Measurements from ENCODE around the gene PLXNA3.

PLXNA3 gene

DNA sequence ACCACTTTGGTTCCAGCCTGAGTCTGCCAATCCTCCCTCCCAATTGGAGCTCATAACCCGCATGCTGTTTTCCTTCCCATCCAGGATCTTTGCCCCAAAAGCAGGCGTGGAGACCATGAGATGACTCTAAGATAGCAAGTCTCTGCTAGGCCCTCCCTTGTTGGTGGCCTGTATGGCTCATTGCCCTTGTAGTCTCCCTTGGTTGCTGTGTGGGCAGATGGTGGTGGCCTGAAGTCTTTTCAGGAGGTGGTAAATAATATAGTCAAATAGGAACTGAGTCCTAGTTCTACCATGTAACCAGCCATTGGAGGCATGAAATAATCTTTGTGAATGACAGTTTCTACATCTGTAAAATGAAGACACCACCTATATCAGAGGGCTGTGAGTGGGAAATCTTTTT lies 28.4 kb upstream of the PLXNA3 start:
- Mint-ChIP-seq H3K27ac (no peak overlapping the region), H3K27me3 (no peaks in the 10 kb centered on the region), H3K4me3 (peak overlapping the region; percentile 88), H3K36me3 (no peaks in the 10 kb centered on the region), H3K9me3 (no peaks in the 10 kb centered on the region), H3K4me1 (peaks cover 12% of the 10 kb centered on the region)
- ATAC-seq (ENCODE audit: low read depth): no peak
- no peak for DNase-seq (ENCODE audit: low spot score in 2 of 2)

DNA sequence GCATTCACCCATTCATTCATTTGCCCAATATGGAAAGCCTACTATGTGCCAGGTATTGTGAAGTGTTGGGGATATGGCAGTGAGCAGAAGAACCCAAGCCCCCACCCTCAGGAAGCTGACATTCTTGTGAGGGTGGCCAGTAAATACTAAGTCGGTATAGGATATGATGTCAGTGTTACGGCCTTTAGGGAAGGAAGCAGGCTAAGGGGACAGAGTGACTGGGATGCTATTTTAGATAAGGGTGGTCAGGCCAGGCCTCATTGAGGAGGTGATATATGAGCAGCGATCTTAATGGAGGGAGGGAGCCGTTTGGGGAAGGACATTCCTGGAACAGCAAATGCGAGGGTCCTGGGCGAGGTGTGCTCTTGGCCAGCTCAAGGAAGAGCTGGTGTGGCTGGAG lies 27.6 kb upstream of the PLXNA3 start:
- H3K9me3 Mint-ChIP-seq: no peaks in the 10 kb centered on the region
- no peak for ATAC-seq (ENCODE audit: low read depth)
- no peaks in the 10 kb centered on the region for H3K27me3 Mint-ChIP-seq
- H3K4me3 Mint-ChIP-seq: no peak overlapping the region
- peaks cover 12% of the 10 kb centered on the region for H3K4me1 Mint-ChIP-seq
- DNase-seq (ENCODE audit: low spot score in 2 of 2): no peak
- no peaks in the 10 kb centered on the region for H3K36me3 Mint-ChIP-seq
- H3K27ac Mint-ChIP-seq: peak overlapping the region; percentile 75

DNA sequence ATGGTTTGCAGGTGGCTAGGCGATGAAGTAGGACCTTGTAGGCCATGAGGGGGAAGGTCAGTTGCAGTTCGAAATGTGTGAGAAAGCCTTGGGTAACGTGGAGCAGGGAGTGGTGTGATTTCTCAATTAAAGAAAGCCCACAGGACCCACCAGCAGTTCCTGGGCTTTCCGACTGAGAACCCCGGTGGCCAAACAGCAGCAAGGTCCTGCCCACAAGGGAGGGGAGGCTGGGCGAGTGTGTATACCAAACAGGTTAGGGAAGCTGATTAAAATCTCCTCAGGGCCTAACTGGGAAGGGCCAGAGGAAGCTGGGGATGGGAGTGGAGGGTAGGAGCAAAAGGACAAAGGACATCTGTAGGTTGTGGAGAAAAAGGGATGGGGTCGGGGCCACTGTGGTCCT lies 27.2 kb upstream of the PLXNA3 start:
- Mint-ChIP-seq H3K27me3 (no peaks in the 10 kb centered on the region), H3K4me1 (peaks cover 12% of the 10 kb centered on the region), H3K4me3 (no peak overlapping the region), H3K27ac (peak overlapping the region; percentile 75), H3K36me3 (no peaks in the 10 kb centered on the region), H3K9me3 (no peaks in the 10 kb centered on the region)
- no peak for ATAC-seq (ENCODE audit: low read depth)
- no peak for DNase-seq (ENCODE audit: low spot score in 2 of 2)

DNA sequence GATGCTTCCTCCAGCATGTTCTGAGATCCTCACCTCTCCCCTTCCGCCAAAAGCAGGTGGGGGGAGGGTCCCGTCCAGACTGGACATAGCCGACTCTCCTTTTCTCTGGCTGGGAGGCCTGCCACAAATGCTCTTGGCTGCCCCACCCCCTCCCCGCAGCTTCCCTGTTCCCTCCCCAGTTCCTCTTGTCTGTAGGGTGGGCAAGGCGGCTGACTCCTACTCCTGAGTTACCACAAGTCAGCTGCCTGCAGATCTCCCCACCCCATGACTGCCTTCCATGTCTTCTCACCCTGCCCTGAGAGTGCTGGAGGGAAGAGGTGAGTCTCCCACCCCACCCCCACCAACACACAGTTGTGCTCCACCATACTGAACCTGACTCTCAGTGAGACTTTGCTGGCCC lies 26.7 kb upstream of the PLXNA3 start:
- H3K36me3 Mint-ChIP-seq: no peaks in the 10 kb centered on the region
- no peaks in the 10 kb centered on the region for H3K9me3 Mint-ChIP-seq
- no peak for ATAC-seq (ENCODE audit: low read depth)
- no peak for DNase-seq (ENCODE audit: low spot score in 2 of 2)
- H3K4me3 Mint-ChIP-seq: no peak overlapping the region
- H3K4me1 Mint-ChIP-seq: peaks cover 12% of the 10 kb centered on the region
- H3K27me3 Mint-ChIP-seq: no peaks in the 10 kb centered on the region
- H3K27ac Mint-ChIP-seq: no peak overlapping the region

DNA sequence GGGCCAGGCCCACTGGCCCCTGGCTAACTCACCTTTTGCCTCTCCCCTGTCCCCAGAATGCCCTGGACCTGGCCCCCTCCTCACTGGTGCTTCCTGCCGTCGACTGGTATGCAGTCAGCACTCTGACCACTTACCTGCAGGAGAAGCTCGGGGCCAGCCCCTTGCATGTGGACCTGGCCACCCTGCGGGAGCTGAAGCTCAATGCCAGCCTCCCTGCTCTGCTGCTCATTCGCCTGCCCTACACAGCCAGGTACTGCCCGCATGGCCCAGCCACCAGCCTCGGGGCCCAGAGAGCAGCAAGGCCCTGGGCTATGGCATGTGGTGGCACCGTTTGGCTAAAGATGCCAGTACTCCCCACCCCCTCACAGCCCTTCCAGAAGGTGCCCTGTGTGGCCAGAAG lies 25.9 kb upstream of the PLXNA3 start:
- DNase-seq (ENCODE audit: low spot score in 2 of 2) (no peak), ATAC-seq (ENCODE audit: low read depth) (no peak)
- no peak overlapping the region for H3K4me3 Mint-ChIP-seq
- no peak overlapping the region for H3K27ac Mint-ChIP-seq
- peaks cover 12% of the 10 kb centered on the region for H3K4me1 Mint-ChIP-seq
- no peaks in the 10 kb centered on the region for H3K27me3 Mint-ChIP-seq
- no peaks in the 10 kb centered on the region for H3K36me3 Mint-ChIP-seq
- H3K9me3 Mint-ChIP-seq: no peaks in the 10 kb centered on the region

DNA sequence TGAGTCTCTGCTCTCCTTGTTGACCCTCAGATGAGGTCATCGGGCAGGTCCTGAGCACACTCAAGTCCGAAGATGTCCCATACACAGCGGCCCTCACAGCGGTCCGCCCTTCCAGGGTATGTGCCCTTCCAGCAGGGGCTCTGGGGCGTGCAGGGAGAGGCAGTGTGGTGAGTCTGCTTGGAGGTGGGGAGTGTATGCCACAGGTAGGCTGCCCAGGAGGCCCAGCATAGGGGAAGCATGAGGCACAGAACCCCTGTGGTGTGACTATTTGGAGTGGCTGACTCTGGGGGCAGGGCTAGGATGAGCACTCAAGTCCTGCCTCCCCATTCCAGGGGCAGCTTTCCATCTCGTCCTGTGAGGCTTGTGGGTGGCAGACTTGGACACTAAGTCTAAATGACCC lies 24.5 kb upstream of the PLXNA3 start:
- DNase-seq (ENCODE audit: low spot score in 2 of 2): no peak
- no peaks in the 10 kb centered on the region for H3K27me3 Mint-ChIP-seq
- no peaks in the 10 kb centered on the region for H3K36me3 Mint-ChIP-seq
- H3K27ac Mint-ChIP-seq: no peak overlapping the region
- no peak for ATAC-seq (ENCODE audit: low read depth)
- H3K4me1 Mint-ChIP-seq: peaks cover 16% of the 10 kb centered on the region
- no peak overlapping the region for H3K4me3 Mint-ChIP-seq
- H3K9me3 Mint-ChIP-seq: no peaks in the 10 kb centered on the region

DNA sequence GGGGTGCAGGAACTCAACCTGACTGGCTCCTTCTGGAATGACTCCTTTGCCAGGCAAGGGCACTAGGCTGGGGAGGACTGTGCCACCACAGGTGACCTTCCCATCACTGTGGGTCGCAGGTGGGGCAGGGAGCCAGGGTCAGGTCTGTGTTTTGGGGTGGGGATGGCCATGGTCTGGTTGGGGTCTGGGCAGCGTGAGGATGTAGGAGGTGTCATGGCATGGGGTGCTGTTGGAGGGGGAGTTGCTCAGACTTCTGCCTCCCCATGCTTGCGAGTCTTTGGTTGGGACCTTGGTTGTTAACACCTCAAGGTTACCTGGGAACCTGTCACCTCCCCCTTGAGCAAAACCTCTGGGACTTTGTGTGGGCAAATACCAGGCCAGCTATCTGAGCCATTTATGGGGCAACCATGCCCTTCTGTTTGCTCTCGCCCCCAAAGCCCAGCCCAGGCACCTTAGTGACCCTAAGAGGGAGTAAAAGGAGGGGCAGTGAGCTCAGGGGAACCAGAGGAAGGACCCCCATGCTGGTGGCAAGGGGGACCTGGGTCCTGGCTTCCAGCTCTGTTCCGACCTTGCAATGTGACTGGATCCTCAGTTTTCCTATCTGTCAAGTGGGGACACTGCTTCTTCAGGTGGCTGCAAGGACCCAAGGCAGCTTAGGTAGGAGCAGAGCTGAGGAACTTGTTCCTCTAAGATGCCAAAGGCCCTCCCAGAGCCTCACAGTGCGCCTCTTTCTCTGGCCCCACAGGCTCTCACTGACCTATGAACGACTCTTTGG lies 23.5 kb upstream of the PLXNA3 start:
- no peak for ATAC-seq (ENCODE audit: low read depth)

DNA sequence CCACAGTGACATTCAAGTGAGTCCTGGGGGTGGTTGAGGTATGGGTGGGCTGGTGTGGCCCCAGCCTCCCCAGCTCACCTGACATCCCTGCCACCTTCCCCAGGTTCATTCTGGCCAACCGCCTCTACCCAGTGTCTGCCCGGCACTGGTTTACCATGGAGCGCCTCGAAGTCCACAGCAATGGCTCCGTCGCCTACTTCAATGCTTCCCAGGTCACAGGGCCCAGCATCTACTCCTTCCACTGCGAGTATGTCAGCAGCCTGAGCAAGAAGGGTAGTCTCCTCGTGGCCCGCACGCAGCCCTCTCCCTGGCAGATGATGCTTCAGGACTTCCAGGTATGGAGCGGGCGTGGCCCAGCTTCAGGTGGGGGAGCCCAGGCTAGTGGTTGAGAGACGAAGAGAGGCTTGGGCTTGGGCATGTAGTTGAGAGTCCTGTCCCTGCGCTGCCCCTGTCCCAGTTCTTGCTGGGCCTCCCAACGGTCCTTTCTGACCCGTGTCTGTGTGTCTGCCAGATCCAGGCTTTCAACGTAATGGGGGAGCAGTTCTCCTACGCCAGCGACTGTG lies 22.8 kb upstream of the PLXNA3 start:
- Mint-ChIP-seq H3K27me3 (no peaks in the 10 kb centered on the region), H3K36me3 (no peaks in the 10 kb centered on the region), H3K9me3 (no peaks in the 10 kb centered on the region), H3K4me3 (no peak overlapping the region), H3K4me1 (peaks cover 12% of the 10 kb centered on the region), H3K27ac (peak overlapping the region; percentile 88)
- DNase-seq (ENCODE audit: low spot score in 2 of 2) (no peak), ATAC-seq (ENCODE audit: low read depth) (no peak)

More for the DNA sequence above, 23.5 kb upstream of the PLXNA3 start:
- Mint-ChIP-seq H3K36me3 (no peaks in the 10 kb centered on the region), H3K9me3 (no peaks in the 10 kb centered on the region), H3K4me1 (peaks cover 12% of the 10 kb centered on the region), H3K27me3 (no peaks in the 10 kb centered on the region), H3K4me3 (no peak overlapping the region), H3K27ac (no peak overlapping the region)
- no peak for DNase-seq (ENCODE audit: low spot score in 2 of 2)

DNA sequence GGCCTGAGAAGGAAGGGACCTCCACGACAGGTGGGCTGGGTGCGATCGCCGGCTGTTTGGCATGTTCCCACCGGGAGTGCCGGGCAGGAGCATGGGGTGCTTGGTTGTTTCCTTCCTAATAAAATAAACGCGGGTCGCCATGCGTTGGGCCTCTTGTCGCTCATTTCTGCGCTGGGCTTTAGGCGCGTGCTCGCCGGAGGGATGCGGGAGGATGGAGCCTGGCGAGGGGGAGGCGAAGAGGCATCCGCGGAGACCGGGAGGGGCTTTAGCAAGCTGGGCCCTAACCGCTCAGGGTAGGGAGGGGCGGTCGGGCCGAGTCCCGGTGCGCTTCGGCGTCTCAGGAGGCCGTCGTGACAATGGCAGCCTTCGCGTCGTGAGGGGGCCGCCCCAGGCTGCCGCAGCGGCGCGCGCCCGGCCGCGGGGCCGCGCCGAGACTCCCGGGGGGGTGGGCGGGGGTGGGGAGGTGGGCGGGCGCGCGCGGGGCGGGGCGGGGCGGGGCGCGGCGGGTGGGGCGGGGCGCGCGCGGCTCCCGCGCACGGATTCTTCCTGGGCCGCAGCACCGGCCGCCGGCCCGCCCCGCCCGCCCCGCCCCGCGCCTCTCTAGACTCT lies 21.6 kb upstream of the PLXNA3 start:
- DNase-seq (ENCODE audit: low spot score in 2 of 2) (peak; percentile 21 to 27), ATAC-seq (ENCODE audit: low read depth) (peak; percentile 83)
- peak overlapping the region; percentile 88 for H3K27ac Mint-ChIP-seq
- H3K4me3 Mint-ChIP-seq: peak overlapping the region; percentile 82
- no peaks in the 10 kb centered on the region for H3K27me3 Mint-ChIP-seq
- no peaks in the 10 kb centered on the region for H3K9me3 Mint-ChIP-seq
- H3K36me3 Mint-ChIP-seq: no peaks in the 10 kb centered on the region
- H3K4me1 Mint-ChIP-seq: peaks cover 6% of the 10 kb centered on the region

DNA sequence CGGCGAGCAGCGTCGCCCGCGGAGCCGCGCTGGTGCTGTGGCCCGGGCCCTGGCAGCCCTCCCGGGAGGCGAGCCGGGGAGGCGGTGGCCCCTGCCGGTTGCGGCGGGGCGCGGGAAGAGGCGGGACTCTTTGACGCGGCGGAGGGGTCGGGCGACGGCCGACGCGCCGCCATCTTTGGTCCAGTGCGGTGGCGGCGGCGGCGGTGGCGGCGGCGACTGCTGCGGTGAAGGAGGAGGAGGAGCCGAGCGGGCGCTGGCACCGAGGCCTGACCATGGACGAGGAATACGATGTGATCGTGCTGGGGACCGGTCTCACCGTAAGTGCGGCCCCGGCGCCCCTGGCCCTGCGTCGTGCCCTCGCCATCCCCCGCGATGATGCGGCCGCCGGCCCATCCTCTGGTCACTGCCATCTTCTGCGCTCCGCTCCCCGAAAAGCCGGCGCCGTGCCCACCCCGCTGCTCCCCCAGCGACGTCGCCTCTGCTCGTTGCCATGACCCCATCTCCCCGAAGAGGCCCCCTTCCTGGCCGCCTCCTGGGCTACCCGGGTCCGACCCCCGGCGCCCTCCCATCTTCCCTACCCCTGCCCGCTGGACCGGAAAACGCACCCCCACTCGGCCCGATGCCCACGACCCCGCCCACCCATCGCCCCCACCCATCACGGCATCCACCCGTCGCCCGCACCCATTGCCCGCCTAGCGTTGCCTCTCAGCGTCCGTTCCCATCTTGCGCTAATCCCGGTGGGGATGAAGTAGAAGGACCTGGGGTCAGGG lies 20.9 kb upstream of the PLXNA3 start, which contains the start of gene GDI1:
GDI1 (plus strand) TSS at position 172 of the 770 bp plus-strand sequence; CDS start at position 273, 101 bp downstream.
- H3K36me3 Mint-ChIP-seq: no peaks in the 10 kb centered on the region
- H3K4me3 Mint-ChIP-seq: peak within 1 kb of the TSS; percentile 90
- ATAC-seq (ENCODE audit: low read depth): peak; percentile 77
- H3K27ac Mint-ChIP-seq: peak within 1 kb of the TSS; percentile 88
- H3K9me3 Mint-ChIP-seq: no peaks in the 10 kb centered on the region
- H3K27me3 Mint-ChIP-seq: no peaks in the 10 kb centered on the region
- peak; percentile 51 to 64 for DNase-seq (ENCODE audit: low spot score in 2 of 2)
- peaks cover 6% of the 10 kb centered on the region for H3K4me1 Mint-ChIP-seq

DNA sequence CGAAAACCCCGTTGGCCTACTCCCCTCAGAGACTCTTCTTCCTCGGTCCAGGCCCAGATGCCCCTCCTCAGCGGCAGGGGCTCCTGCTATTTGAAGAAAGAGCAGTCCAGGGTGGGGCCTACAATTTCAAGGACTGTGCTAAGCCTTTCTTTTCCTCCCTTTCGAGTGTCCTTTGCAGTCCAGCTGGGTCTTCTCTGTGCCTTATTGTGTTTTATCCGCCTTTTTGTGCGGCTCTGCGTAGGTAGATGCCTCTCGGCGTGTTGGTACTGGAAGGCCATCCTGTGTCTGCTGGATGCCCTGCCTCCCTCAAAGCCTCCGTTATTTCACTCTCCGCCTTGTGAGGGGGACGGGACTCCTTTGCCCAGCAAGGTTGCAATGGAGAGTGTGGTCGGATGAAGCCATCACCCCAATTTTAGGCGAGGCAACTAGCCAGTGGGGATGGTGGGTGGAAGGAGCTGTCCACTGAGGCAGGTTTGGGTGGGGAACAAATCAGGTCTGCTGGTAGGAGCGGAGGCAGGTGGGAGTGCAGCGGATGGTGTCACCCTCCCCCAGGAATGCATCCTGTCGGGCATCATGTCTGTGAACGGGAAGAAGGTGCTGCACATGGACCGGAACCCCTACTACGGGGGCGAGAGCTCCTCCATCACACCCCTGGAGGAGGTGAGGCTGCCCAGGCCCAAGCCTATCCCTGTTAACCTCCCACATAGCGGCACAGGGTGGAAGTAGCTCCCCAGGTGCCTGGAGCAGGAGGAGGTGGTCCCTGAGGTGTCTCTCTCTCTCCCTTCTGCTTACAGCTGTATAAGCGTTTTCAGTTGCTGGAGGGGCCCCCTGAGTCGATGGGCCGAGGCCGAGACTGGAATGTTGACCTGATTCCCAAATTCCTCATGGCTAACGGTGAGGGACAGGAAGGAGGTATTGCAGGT lies 19.8 kb upstream of the PLXNA3 start:
- peaks cover 6% of the 10 kb centered on the region for H3K4me1 Mint-ChIP-seq
- DNase-seq (ENCODE audit: low spot score in 2 of 2): no peak
- H3K9me3 Mint-ChIP-seq: no peaks in the 10 kb centered on the region

DNA sequence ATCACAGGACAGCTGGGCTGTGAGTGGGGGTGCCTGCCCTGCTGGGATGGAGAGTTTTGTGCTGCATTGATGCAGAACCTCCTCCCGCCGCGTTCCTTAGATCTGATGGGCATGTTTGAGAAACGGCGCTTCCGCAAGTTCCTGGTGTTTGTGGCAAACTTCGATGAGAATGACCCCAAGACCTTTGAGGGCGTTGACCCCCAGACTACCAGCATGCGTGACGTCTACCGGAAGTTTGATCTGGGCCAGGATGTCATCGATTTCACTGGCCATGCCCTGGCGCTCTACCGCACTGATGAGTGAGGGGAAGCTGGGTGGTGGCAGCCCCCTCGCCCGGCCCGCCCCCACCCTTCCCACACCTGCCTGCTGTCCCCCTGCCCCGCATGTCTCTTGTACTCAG lies 18.2 kb upstream of the PLXNA3 start:
- no peaks in the 10 kb centered on the region for H3K9me3 Mint-ChIP-seq
- no peaks in the 10 kb centered on the region for H3K36me3 Mint-ChIP-seq
- no peak overlapping the region for H3K27ac Mint-ChIP-seq
- H3K27me3 Mint-ChIP-seq: no peaks in the 10 kb centered on the region
- DNase-seq (ENCODE audit: low spot score in 2 of 2): no peak
- H3K4me3 Mint-ChIP-seq: no peak overlapping the region
- H3K4me1 Mint-ChIP-seq: peaks cover 9% of the 10 kb centered on the region
- ATAC-seq (ENCODE audit: low read depth): no peak

More for the DNA sequence above, 19.8 kb upstream of the PLXNA3 start:
- Mint-ChIP-seq H3K27ac (peak overlapping the region; percentile 87), H3K4me3 (peak overlapping the region; percentile 90), H3K27me3 (no peaks in the 10 kb centered on the region), H3K36me3 (no peaks in the 10 kb centered on the region)
- no peak for ATAC-seq (ENCODE audit: low read depth)

DNA sequence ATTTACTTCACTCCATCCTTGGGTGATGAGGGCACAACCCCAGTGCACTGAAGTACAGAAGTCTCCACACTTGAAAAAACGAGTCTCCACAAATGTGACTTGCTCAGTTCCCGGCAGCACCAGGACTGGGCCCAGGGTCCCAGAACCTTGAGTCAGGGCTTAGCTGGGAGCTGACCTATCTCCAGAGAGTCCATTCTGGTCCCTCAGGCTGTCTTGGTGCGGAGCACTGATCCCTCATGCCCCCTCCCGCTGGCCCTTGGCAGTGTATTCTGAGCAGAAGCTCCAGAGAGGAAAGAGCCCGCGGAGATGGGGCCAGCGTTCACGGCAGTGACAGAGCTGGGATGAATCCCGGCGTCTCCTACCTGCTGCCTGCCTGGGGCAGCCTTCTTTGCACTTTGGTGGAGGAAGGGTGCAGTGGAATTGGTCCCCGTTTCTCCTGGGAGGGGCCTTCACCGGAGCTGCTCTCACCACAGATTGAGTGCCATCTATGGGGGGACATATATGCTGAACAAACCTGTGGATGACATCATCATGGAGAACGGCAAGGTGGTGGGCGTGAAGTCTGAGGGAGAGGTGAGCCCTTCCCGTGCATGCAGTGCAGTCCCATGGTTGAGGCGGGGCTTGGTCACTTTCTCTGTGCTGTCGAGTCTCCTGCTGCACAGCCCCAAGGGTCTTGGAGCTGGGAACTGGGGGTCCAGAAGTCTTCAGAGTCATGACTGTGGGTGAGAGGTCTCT lies 17.3 kb upstream of the PLXNA3 start:
- DNase-seq (ENCODE audit: low spot score in 2 of 2): no peak
- ATAC-seq (ENCODE audit: low read depth): no peak
- Mint-ChIP-seq H3K27me3 (no peaks in the 10 kb centered on the region), H3K9me3 (no peaks in the 10 kb centered on the region), H3K36me3 (no peaks in the 10 kb centered on the region), H3K4me3 (no peak overlapping the region), H3K4me1 (peaks cover 9% of the 10 kb centered on the region), H3K27ac (no peak overlapping the region)

Data from memory B cell (primary cell).